ENCODE measurements around the gene LRRC61.
"Not testable (repeated sequence)": the region's sequence is repeated elsewhere in the genome, so short reads cannot be mapped to it uniquely, and the experiment has no call there.

DNA sequence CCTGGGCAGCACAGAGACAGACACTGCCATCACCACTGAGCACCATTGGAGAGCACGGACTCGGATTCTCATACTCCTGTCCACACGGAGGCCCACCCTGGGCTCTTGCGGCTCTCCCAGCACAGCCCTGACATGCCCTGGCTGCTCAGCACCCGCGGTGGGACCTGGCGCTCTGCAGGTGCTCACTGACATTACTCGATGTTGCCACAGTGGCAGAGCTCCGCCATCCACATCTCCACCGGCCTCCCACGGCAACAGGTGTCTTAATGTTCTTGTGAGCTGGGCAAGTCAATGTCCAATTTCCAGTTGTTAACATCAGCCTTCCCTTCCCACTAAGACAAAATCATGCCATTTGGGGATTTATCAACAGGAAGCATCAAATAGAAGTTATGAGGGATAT, 44.8 kb upstream of the LRRC61 start:
- not testable (repeated sequence) for TF ChIP-seq POLR2AphosphoS5 (IDR thresholded peaks at IDR 0.05; ENCODE audit: low read depth, low read length); POLR2A (IDR thresholded peaks at IDR 0.05; ENCODE audit: low read depth, low read length); POU2F2 (IDR thresholded peaks at IDR 0.05; ENCODE audit: low read depth, low read length); TAF1 (IDR thresholded peaks at IDR 0.05; ENCODE audit: low read depth, low read length); SPI1 (IDR thresholded peaks at IDR 0.05; ENCODE audit: low read depth, low read length); PAX5 (IDR thresholded peaks at IDR 0.05; ENCODE audit: insufficient read depth, low read length, severe bottlenecking)
